ENCODE measurements around the gene OR8B2.

- TF ChIP-seq POLR2A (IDR thresholded peaks at IDR 0.05) (no peak), CTCF (IDR thresholded peaks at IDR 0.05) (no peak)
Measured at GRCh38 chr11:124429599-124429998, 45.3 kb upstream of the OR8B2 start.
